ENCODE measurements around the gene C19orf47.

DNA sequence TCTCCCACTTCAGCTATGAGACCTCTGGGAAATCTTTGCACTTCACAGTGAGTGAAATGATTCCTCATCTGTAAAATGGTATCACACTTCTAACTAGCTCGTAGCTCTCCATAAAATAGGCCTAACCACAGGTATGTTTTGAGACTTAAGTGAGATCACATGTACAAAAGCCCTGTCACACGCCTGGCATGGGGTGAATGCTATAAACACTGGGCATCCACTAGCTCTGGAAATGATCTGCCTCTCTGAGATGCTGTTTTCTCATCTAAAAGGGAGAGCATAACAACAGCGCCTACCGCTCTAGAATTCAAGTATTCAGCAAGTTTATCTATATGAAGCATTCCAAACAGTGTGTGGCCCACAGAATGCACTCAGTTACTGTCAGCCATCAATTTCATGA lies 65.3 kb downstream of the C19orf47 start:
- TF ChIP-seq POLR2A (IDR thresholded peaks at IDR 0.05) = peak; percentile 49 to 54
- TF ChIP-seq, protein P1, sequence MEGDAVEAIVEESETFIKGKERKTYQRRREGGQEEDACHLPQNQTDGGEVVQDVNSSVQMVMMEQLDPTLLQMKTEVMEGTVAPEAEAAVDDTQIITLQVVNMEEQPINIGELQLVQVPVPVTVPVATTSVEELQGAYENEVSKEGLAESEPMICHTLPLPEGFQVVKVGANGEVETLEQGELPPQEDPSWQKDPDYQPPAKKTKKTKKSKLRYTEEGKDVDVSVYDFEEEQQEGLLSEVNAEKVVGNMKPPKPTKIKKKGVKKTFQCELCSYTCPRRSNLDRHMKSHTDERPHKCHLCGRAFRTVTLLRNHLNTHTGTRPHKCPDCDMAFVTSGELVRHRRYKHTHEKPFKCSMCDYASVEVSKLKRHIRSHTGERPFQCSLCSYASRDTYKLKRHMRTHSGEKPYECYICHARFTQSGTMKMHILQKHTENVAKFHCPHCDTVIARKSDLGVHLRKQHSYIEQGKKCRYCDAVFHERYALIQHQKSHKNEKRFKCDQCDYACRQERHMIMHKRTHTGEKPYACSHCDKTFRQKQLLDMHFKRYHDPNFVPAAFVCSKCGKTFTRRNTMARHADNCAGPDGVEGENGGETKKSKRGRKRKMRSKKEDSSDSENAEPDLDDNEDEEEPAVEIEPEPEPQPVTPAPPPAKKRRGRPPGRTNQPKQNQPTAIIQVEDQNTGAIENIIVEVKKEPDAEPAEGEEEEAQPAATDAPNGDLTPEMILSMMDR (IDR thresholded peaks at IDR 0.05 in 4 of 5, conservative IDR thresholded peaks at IDR 0.05 in 1 of 5) = no peak
